ENCODE data around the gene TOM1L1.

TOM1L1 gene

DNA sequence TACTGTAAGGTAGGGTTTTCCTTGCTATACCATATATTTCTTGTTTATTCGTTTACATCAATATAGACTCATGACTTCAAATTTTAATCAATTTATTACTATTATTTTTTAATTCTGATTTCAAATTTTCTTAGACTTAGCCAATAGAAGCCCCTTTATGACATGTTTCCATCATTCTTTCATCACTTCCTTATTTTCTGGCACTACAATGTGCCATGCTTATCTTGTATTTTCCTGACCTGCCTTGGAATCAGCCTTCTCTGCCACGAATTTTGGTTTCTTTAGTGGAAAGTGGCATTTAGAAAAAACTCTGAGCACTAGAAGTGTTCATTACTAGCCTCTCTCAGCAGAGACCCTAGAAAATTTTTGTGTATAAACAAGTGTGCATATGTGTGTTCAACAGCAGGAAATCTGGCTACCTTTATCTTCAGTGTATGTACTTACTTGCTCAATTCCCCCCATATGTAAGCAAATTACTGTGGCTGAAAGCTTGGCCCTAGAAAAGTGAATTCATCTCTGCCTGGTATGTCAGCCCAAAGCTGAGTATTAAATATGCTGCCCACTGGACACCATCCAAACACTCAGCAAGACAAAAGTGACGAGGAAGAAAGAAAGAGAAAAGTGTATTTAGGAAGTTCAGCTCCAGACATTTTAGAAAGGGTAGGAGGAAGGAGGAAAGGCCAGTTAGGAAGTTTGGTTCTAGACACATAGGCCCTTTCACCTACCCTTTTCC lies 71.9 kb downstream of the TOM1L1 start:
- Histone ChIP-seq H3K9me3 (replicated peaks in 1 of 11) (peaks cover 7 to 18% (median 13%) of the 10 kb centered on the region in 11 experiments; a peak in 18 of 22 replicates), H3K36me3 (peaks cover 3 to 14% (median 9%) of the 10 kb centered on the region in 11 experiments; a peak in 9 of 22 replicates), H4K20me1 (peaks cover 0 to 4% (median 0%) of the 10 kb centered on the region in 11 experiments; a peak in 1 of 22 replicates), H3K27me3 (no peaks in the 10 kb centered on the region), H3K27ac (no peak overlapping the region), H3K9ac (no peak overlapping the region), H3K4me3 (no peak overlapping the region), H3K4me1 (peaks cover 12 to 22% (median 14%) of the 10 kb centered on the region in 10 experiments; a peak in 19 of 20 replicates), H3K4me2 (no peak overlapping the region)
- no peak for TF ChIP-seq Cebpa-rat (IDR thresholded peaks at IDR 0.05)

DNA sequence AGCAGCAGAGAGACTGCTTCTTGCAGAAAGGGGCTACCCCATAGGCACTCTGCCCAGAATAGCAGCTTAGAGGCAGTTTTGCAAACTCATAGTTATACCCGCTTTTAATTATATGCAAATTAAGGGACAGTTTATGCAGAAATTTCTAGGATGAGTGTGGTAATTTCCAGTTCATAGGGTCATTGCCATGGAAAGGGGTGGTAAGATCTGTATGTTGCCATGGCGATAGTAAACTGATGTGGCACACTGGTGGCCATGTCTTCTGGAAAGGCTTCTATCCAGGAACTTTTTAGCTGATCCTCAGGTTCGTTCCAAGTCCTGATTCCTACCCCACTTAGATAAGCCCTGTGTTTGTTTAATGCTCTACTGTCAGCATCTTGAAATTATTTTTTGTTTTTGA lies 74.1 kb downstream of the TOM1L1 start:
- peaks cover 14 to 27% (median 22%) of the 10 kb centered on the region in 11 experiments for H3K9me3 ChIP-seq (replicated peaks in 1 of 11)
- H3K27me3 ChIP-seq: no peaks in the 10 kb centered on the region
- no peak overlapping the region for H3K4me2 ChIP-seq

DNA sequence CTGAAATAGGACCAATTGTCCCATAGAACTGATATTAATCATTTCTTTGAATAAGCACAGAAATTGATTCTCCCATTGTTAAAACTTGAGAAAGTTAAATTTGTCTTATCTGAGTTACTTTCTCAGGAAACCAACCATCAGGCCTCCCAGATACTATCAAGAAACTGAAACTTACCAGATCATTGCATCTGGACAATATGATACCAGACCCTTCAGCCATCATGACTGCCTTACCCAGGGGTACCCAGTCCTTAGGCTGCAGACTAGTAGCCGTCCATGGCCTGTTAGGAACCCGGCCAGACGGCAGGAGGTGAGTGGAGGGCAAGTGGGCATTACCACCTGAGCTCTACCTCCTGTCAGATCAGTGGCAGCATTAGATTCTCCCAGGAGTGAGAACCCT lies 75.7 kb downstream of the TOM1L1 start:
- H3K36me3 ChIP-seq: peaks cover 9 to 35% (median 16%) of the 10 kb centered on the region in 11 experiments; a peak in 15 of 22 replicates
- H3K4me2 ChIP-seq: no peak overlapping the region
- no peak for TF ChIP-seq Cebpa-rat (IDR thresholded peaks at IDR 0.05)
- H3K27ac ChIP-seq: no peak overlapping the region
- peaks cover 27 to 43% (median 36%) of the 10 kb centered on the region in 11 experiments for H3K9me3 ChIP-seq (replicated peaks in 1 of 11)
- no peak overlapping the region for H3K9ac ChIP-seq
- H3K4me3 ChIP-seq: no peak overlapping the region
- no peaks in the 10 kb centered on the region for H3K27me3 ChIP-seq
- H4K20me1 ChIP-seq: peaks cover 0 to 4% (median 0%) of the 10 kb centered on the region in 11 experiments; a peak in 1 of 22 replicates
- H3K4me1 ChIP-seq: peaks cover 0 to 8% (median 0%) of the 10 kb centered on the region in 10 experiments; a peak in 1 of 20 replicates

More for the DNA sequence above, 74.1 kb downstream of the TOM1L1 start:
- Histone ChIP-seq H4K20me1 (peaks cover 0 to 4% (median 0%) of the 10 kb centered on the region in 11 experiments; a peak in 1 of 22 replicates), H3K4me3 (no peak overlapping the region), H3K36me3 (peaks cover 4 to 23% (median 10%) of the 10 kb centered on the region in 11 experiments; a peak in 11 of 22 replicates), H3K4me1 (peaks cover 6 to 16% (median 8%) of the 10 kb centered on the region in 10 experiments; a peak in 19 of 20 replicates), H3K9ac (no peak overlapping the region), H3K27ac (no peak overlapping the region)
- no peak for TF ChIP-seq Cebpa-rat (IDR thresholded peaks at IDR 0.05)

DNA sequence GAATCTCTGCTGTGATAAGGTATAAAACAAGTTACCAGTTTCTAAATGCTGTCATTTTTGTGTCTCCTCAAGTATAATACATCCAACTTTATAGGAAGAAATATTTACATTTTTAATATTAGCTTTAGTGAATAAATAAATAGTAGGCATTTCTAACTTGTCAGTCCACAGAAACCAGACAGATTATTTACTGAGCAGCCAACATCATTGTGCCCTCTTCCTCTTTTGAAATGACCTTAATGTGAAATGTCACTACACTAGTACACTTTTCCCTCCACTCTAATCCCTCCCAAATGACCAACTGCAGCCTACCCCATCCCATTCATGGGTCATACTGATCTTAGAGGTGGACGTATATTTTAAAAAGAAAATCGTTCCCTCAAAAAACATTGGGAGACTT lies 77.1 kb downstream of the TOM1L1 start:
- H3K9ac ChIP-seq: no peak overlapping the region
- peaks cover 0 to 4% (median 0%) of the 10 kb centered on the region in 11 experiments; a peak in 1 of 22 replicates for H4K20me1 ChIP-seq
- peaks cover 0 to 4% (median 0%) of the 10 kb centered on the region in 10 experiments; a peak in 1 of 20 replicates for H3K4me1 ChIP-seq
- H3K27me3 ChIP-seq: no peaks in the 10 kb centered on the region
- no peak overlapping the region for H3K4me2 ChIP-seq
- H3K27ac ChIP-seq: no peak overlapping the region
- peaks cover 27 to 43% (median 36%) of the 10 kb centered on the region in 11 experiments for H3K9me3 ChIP-seq (replicated peaks in 1 of 11)
- TF ChIP-seq Cebpa-rat (IDR thresholded peaks at IDR 0.05): no peak
- H3K4me3 ChIP-seq: no peak overlapping the region
- H3K36me3 ChIP-seq: peaks cover 9 to 35% (median 16%) of the 10 kb centered on the region in 11 experiments; a peak in 15 of 22 replicates

DNA sequence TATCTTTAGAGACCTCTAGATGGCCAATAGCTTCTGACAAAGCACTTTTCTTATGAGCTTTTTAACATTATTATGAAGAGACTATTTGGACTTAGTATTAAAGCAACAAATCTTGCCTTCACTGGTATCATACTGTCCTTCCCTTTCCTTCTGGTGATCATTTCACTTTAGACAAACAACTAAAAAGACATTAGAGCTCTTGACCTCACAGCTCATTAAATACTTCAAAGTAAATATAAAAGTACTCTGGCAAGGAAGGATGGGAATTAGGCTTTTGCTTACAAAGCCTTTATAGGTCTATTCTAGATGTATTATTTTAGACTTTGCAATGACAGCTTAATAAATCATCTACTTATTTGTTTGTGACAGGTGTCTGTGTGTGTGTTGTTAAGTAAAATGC lies 79.0 kb downstream of the TOM1L1 start:
- no peak for TF ChIP-seq Cebpa-rat (IDR thresholded peaks at IDR 0.05)
- H3K9ac ChIP-seq: no peak overlapping the region
- no peak overlapping the region for H3K27ac ChIP-seq
- H3K36me3 ChIP-seq: peaks cover 9 to 35% (median 16%) of the 10 kb centered on the region in 11 experiments; a peak in 15 of 22 replicates
- H3K9me3 ChIP-seq (replicated peaks in 1 of 11): peaks cover 27 to 40% (median 35%) of the 10 kb centered on the region in 11 experiments
- H3K4me1 ChIP-seq: no peaks in the 10 kb centered on the region
- no peak overlapping the region for H3K4me3 ChIP-seq
- no peaks in the 10 kb centered on the region for H3K27me3 ChIP-seq
- H4K20me1 ChIP-seq: peaks cover 0 to 4% (median 0%) of the 10 kb centered on the region in 11 experiments; a peak in 1 of 22 replicates
- no peak overlapping the region for H3K4me2 ChIP-seq

DNA sequence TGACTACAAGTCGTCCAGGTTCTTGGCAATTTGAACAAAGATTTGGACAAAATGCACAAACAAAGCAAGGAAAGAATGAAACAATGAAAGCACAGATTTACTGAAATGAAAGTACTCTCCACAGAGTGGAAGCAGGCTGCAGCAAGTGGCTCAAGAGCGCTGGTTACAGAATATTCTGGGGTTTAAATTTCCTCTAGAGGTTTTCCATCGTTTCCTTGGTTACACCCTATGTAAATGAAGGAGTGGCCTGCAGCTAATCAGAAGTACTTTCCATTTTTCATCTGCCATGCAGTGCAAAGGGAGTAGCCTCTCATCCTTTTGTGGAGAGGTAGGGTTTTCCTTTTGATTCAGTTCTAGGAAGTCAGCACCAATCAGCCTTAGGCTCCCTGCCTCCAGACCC lies 79.7 kb downstream of the TOM1L1 start:
- peaks cover 27 to 39% (median 35%) of the 10 kb centered on the region in 11 experiments for H3K9me3 ChIP-seq (replicated peaks in 1 of 11)
- H3K36me3 ChIP-seq: peaks cover 9 to 35% (median 16%) of the 10 kb centered on the region in 11 experiments; a peak in 15 of 22 replicates
- no peaks in the 10 kb centered on the region for H3K4me1 ChIP-seq
- no peak overlapping the region for H3K9ac ChIP-seq
- no peak overlapping the region for H3K4me2 ChIP-seq
- no peak for TF ChIP-seq Cebpa-rat (IDR thresholded peaks at IDR 0.05)
- no peak overlapping the region for H3K27ac ChIP-seq
- H3K27me3 ChIP-seq: no peaks in the 10 kb centered on the region
- no peak overlapping the region for H3K4me3 ChIP-seq
- H4K20me1 ChIP-seq: peaks cover 0 to 4% (median 0%) of the 10 kb centered on the region in 11 experiments; a peak in 1 of 22 replicates

DNA sequence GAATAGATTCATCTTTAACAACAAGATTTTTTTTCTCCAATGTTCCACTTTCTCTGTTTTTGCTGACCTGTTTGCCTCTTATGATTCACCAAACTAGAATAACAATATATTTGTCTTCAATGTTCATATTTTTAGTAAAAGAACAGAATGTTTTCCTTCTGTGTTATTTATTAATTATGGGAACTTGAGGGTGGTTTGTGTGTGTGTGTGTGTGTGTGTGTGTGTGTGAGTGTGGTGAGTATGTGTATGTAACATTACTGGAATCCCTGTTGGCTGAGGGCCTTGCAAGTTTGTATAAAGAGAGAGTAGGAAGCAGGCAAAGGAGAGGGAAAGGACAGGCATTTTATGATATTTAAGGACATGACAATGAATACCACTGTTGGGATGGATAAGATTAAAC lies 81.7 kb downstream of the TOM1L1 start:
- peaks cover 19 to 26% (median 22%) of the 10 kb centered on the region in 11 experiments for H3K9me3 ChIP-seq (replicated peaks in 1 of 11)
- H3K4me1 ChIP-seq: no peaks in the 10 kb centered on the region
- no peak overlapping the region for H3K4me3 ChIP-seq
- H3K9ac ChIP-seq: no peak overlapping the region
- no peaks in the 10 kb centered on the region for H3K27me3 ChIP-seq
- no peaks in the 10 kb centered on the region for H4K20me1 ChIP-seq
- peaks cover 4 to 36% (median 12%) of the 10 kb centered on the region in 11 experiments; a peak in 14 of 22 replicates for H3K36me3 ChIP-seq
- H3K4me2 ChIP-seq: no peak overlapping the region
- H3K27ac ChIP-seq: no peak overlapping the region
- TF ChIP-seq Cebpa-rat (IDR thresholded peaks at IDR 0.05): no peak

DNA sequence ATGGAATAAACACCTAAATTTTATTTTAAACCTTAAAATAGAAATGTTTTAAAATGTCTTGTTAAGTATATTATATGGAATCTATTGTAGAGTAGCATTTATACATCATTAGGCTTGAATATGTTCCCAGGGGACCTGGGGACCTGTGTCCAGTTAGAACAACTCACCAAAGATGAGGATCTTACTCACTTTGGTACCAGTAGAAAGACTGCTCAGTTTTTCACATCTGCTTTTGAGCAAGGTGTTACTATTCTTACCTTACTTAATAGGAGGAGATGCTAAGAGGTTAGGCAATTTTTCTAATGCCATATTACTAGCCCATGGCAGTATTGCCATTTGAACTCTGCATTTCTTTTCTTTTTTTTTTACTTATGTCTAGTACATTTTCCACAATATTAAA lies 82.6 kb downstream of the TOM1L1 start:
- no peaks in the 10 kb centered on the region for H3K27me3 ChIP-seq
- no peak for TF ChIP-seq Cebpa-rat (IDR thresholded peaks at IDR 0.05)

DNA sequence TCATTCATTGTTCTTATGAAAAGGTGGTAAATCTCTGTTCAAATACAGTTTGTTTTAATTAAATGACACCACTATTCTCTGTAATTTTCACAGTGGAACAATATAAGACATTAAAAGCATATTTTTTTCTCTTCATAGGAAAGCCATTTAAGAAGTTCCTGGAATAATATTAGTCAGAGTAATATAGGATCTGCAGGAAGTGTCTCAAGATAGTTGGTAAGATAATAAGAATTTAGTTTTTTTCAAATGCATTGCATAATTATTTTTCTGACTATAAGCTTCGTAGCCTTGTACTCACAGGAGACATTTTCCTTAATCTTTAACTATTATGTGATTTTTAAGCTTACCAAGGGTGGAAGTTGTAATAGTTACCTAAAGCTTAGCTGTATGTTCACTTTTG lies 84.8 kb downstream of the TOM1L1 start:
- H3K36me3 ChIP-seq: peaks cover 2 to 30% (median 5%) of the 10 kb centered on the region in 11 experiments; a peak in 14 of 22 replicates
- H3K4me1 ChIP-seq: no peaks in the 10 kb centered on the region
- H3K9ac ChIP-seq: no peak overlapping the region
- no peak overlapping the region for H3K27ac ChIP-seq
- H3K27me3 ChIP-seq: no peaks in the 10 kb centered on the region
- H4K20me1 ChIP-seq: no peaks in the 10 kb centered on the region
- no peak for TF ChIP-seq Cebpa-rat (IDR thresholded peaks at IDR 0.05)
- H3K4me2 ChIP-seq: no peak overlapping the region
- no peak overlapping the region for H3K4me3 ChIP-seq
- peaks cover 5 to 9% (median 7%) of the 10 kb centered on the region in 11 experiments for H3K9me3 ChIP-seq (replicated peaks in 1 of 11)

More for the DNA sequence above, 82.6 kb downstream of the TOM1L1 start:
- Histone ChIP-seq H4K20me1 (no peaks in the 10 kb centered on the region), H3K9ac (no peak overlapping the region), H3K36me3 (peaks cover 4 to 40% (median 12%) of the 10 kb centered on the region in 11 experiments; a peak in 14 of 22 replicates), H3K9me3 (replicated peaks in 1 of 11) (peaks cover 19 to 26% (median 22%) of the 10 kb centered on the region in 11 experiments), H3K27ac (no peak overlapping the region), H3K4me1 (no peaks in the 10 kb centered on the region), H3K4me3 (no peak overlapping the region), H3K4me2 (no peak overlapping the region)

All from BLaER1 treated with 17β-estradiol and CSF1 and Interleukin-3, amounts not matched to agents 10 nM and 100 nM (cell line).